Left forelimb (tissue), 1 donor: Measurements from ENCODE around the gene ERC1.
"Not testable (repeated sequence)": the region's sequence is repeated elsewhere in the genome, so short reads cannot be mapped to it uniquely, and the experiment has no call there.

Experiments
- DNase-seq: peaks from one replicate; pipeline ENCODE4 v3.0.0-alpha.2; 2018; ENCODE audit warnings: low spot score

Gene ERC1

GRCh38 chr12:1126091-1126490 lies 135.1 kb downstream of the ERC1 start:
- DNase-seq = no peak

- DNase-seq = no peak
Observed at GRCh38 chr12:1127021-1127420, 136.0 kb downstream of the ERC1 start.

- no peak for DNase-seq
Observed at GRCh38 chr12:1130164-1130563, 139.1 kb downstream of the ERC1 start.

GRCh38 chr12:1130571-1130970 lies 139.5 kb downstream of the ERC1 start:
- DNase-seq = no peak

GRCh38 chr12:1131811-1132224 lies 140.8 kb downstream of the ERC1 start:
- no peak for DNase-seq

GRCh38 chr12:1132311-1132710 lies 141.3 kb downstream of the ERC1 start:
- no peak for DNase-seq

- DNase-seq = no peak
Observed at GRCh38 chr12:1138691-1139090, 147.7 kb downstream of the ERC1 start.

- DNase-seq = not testable (repeated sequence)
Observed at GRCh38 chr12:1146758-1147157, 155.7 kb downstream of the ERC1 start.

- DNase-seq = no peak
Observed at GRCh38 chr12:1147821-1148220, 156.8 kb downstream of the ERC1 start.

GRCh38 chr12:1157046-1157445 lies 166.0 kb downstream of the ERC1 start:
- no peak for DNase-seq

- no peak for DNase-seq
Observed at GRCh38 chr12:1161197-1161596, 170.2 kb downstream of the ERC1 start.

- no peak for DNase-seq
Observed at GRCh38 chr12:1162081-1162760, 171.2 kb downstream of the ERC1 start.

- no peak for DNase-seq
Observed at GRCh38 chr12:1167784-1168183, 176.8 kb downstream of the ERC1 start.

- DNase-seq = no peak
Observed at GRCh38 chr12:1170411-1170810, 179.4 kb downstream of the ERC1 start.

- DNase-seq = no peak
Observed at GRCh38 chr12:1171657-1172408, 180.8 kb downstream of the ERC1 start.

GRCh38 chr12:1173781-1174617 lies 183.0 kb downstream of the ERC1 start:
- DNase-seq = no peak

GRCh38 chr12:1174659-1175058 lies 183.6 kb downstream of the ERC1 start:
- DNase-seq = no peak

- DNase-seq = no peak
Observed at GRCh38 chr12:1176191-1176590, 185.2 kb downstream of the ERC1 start.

GRCh38 chr12:1179128-1179527 lies 188.1 kb downstream of the ERC1 start:
- DNase-seq = no peak

- no peak for DNase-seq
Observed at GRCh38 chr12:1182069-1182468, 191.0 kb downstream of the ERC1 start.

GRCh38 chr12:1184402-1184801 lies 193.4 kb downstream of the ERC1 start:
- DNase-seq = no peak

GRCh38 chr12:1185460-1186182 lies 194.6 kb downstream of the ERC1 start:
- DNase-seq = no peak
